ENCODE data around the gene ATOH8.
"Not testable (repeated sequence)": the region's sequence is repeated elsewhere in the genome, so short reads cannot be mapped to it uniquely, and the experiment has no call there.

ATOH8 gene, protein sequence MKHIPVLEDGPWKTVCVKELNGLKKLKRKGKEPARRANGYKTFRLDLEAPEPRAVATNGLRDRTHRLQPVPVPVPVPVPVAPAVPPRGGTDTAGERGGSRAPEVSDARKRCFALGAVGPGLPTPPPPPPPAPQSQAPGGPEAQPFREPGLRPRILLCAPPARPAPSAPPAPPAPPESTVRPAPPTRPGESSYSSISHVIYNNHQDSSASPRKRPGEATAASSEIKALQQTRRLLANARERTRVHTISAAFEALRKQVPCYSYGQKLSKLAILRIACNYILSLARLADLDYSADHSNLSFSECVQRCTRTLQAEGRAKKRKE

DNA sequence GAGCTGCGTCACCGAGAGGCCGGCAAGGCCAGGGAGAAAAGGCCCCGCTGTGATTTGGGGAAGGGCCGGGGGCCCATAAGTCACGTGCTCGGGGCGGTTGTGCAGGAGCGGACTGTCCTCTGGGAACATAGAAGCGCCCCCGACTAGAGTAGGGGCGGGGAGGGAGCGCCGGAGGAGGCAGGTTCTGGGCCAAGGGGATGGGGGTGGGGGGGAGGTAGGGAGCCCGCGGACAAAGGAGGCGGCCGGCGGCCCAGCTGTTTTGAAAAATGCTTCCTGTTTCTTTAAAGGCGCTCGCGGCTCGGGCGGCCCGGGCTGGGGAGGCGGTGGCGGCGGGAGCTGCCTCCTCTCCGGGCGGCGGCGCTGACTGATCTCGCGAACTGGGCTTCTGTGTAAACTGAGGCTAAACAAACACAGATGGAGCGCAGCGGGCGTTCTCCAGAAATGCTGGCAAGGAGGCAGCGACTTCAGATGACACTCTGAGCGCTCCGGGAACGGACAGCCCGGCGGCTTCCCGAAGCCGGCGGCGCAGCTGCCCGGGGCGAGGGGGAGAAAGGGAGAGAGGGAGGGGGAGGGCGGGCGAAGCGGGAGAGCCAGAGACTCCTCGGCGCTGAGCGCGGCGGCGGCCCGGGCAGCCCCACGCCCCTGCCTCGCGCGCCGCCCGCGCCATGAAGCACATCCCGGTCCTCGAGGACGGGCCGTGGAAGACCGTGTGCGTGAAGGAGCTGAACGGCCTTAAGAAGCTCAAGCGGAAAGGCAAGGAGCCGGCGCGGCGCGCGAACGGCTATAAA, at the start of gene ATOH8:
ATOH8 (plus strand) TSS at position 467 of the 788 bp plus-strand sequence; CDS start at position 666, 199 bp downstream.
- no peak for DNase-seq

DNA sequence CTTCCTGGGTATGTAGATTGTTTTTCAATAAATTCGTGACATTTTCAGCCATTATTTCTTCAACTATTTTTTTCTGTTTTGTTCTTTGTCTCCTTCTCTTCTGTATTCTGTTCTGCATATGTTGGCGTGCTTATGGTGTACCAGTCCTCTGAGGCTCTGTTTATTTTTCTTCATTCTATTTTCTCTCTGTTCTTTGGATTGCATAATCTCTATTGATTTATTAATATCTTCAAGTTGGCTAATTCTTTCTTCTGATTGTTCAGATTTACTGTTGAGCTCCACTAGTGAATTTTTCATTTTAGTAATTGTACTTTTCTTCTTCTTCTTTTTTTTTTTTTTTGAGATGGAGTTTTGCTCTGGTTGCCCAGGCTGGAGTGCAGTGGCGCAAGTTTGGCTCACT, 49.8 kb upstream of the ATOH8 start:
- DNase-seq, result no peak

DNA sequence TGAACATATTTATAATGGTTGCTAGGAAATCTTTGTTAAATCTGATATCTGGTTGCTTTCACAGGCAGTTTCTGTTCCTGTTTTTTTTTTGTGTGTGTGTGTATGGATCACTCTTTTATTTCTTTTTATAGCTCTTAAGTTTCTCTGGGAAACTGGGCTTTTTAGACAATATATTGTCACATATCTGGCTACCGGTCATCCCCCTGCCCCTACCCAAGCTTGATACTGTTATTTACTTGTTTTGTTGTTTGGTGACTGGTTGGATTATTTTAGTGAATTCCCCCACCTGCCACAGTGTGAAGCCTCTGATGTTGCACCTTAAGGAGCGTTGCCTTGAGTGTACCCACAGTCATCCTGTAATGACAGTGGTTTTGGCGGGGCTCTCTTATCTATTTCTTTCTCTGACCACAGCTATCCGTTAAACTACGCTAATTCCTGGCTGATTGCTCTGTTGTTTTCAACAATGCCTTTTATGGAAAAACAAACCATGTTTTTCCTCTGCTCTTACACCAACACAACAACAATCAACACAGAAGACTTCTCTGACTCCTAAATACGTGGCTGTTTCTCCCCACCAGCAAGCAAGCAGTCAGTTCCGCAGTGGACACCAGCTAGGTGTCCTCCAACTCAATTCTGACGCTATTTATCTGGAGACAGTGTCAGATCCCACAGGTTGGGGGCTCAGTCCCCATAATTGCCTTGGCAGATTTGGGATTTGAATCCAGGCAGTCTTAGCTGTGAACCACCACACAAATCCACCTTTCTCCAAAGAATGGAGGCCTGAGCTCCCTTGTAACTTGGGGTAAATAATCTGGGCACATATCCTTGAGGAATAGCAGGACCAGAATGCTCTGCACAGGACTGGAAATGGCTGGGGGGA, 48.8 kb upstream of the ATOH8 start:
- no peak for DNase-seq

DNA sequence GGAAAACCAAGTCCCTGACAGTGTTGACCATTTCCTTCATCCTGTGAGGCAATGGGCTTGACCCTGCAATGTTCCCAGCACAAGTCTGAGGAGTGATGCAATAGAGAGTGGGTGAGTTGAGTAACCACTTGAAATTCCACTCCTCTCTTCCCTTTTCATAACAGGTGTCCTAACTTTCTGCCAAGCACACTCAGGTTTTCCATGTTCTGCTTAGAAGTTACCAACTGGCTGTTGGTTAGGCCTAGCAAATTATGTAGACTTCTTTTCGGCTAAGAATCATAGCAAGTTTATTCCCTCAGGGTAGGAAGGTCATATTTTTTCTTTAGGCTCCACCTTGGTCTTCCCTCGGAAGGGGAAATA, 48.1 kb upstream of the ATOH8 start:
- no peak for DNase-seq

DNA sequence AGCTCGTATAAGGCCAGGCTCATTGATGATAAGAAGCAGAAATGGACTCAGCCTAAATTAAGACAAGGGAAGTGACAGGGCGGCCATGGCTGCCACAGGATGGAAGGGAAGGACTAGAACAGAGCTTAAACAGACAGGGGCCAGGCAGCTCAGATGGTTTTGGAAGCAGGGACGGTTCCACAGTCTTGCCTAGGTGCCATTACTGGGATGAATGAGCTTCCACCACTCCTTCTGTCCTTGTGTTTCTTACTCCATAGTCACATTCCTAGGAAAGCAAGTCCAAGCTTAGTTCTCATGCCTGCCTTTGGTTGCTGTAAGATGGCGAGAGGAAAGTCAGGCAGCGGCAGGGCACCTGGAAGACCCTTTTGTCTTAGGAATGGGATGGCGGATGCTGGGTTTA, 47.7 kb upstream of the ATOH8 start:
- DNase-seq, result no peak

DNA sequence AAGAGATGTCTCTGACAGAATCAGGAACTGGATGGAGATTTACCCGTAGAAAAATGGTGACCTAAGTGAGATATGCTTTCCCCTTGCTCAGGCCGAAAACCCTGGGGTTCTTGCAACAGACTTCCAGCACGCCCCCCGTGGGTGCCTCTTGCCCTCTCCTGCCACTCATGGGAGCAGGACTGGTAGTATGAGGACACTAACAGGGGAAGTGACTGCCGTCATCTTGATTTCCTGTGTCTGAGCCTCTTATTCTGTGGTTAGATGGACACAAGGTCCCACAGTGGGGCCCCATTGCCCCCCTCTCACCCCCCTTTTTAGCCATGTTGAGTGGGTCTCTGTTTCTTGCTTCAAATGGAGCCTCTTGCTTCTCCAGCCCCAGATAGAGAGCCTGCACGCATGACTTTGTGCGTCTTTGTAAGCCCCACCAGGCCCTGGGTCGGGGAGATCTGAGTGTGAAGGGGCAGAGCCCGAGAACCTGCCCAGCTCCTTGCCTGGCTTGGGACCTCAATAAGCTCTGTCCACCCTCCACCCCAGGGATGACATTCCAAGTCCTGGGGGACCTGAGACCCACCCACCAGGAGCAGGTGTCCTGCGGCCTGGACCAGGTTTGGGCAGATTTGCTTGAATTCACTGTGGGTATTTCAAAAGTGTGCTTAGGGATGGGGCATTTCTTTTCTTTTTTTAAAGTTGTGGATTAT, 47.0 kb upstream of the ATOH8 start:
- DNase-seq, result no peak

DNA sequence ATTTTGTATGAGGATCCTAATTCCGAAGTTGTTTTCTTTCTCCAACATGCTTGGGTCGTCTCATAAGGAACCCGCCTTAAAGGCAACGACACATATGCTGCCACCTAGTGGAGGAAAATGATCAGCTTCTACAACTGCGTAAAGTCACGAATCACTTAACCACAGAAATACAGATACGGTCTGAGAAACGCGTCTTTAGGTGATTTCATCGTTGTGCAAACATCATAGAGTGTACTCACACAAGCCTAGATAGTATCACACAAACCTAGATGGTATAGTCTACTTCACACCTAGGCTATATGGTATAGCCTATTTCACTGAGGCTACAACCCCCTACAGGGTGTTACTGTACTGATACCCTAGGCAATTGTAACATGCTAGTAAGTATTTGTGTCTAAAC, 46.5 kb upstream of the ATOH8 start:
- peak; percentile 23 for DNase-seq

DNA sequence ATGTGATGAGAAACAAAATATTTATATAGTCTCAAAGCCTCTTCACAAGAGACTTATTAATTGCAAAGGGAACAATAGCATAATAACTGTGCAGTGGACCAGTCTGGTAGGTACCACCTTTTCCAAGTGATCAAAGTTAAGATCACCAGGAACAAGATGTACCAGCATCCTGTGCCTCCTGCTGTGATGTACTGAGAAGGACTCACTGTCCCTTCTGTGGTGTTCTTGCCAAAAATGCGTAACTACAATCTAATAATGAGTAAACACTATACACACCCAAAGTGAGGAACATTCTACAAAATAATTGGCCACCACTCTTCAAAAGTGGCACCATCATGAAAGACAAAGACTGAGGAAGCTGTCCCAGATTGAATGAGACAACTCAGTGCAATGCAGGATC, 45.1 kb upstream of the ATOH8 start:
- no peak for DNase-seq

DNA sequence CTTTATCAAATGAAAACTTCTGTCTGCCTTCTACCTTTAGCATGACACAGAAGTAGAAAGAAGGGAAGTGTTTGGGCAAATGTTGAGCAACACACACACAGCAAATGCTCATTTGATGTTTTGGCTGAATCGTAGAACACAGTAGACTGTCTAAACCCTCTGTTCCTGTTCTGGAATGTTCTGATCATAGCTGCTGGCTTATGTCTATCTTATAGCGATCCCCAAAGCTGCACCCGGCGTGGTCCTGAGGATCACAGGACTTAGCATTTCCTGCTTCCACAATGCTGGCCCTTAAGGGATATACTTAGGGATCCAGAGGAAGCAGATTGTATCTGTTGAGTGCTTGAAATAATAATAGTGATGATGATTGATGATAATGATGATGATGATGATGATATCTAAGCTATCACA, 44.4 kb upstream of the ATOH8 start:
- no peak for DNase-seq

DNA sequence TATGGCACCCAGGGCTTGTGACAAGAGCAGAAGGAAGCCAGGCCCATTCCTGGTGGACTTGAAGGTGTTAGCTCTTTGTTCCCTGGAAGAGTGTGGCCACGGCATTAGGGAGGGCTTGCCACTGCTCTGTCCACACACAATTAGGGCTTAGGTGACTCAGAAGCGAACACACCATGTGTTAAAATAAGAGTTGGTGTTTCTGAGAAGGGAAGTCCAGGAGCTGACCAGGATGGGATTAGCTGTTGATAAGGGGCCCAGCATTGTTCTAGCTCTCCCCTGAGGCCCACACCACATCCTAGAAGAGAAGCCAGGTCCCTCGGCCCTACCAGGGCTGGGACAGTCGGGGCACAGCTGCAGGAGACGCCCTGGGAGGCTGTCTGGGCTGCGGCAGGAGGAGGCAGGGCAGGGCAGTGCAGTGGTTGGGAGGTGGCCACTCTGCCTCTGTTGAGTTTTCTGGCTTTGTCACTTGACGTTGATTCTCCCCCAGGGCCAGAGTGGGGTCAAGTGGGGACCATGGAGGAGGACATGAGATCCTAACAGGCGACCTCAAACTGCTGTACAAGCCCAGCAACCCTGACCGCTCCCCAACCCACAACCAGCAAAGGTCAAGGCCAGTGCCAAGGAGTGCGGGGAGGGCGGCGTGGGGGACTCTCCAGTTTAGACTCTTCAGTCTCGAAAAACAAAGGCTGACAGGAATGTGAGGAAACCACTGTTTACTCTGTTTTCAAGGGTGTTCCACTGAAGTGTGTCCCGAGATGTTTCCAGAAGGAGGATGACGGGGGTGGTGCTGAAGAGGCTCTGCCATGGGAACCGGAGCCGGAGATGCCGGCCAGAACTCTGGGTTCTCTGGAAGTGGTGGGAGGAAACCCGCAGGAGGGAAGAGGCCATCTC, 42.9 kb upstream of the ATOH8 start:
- no peak for DNase-seq

DNA sequence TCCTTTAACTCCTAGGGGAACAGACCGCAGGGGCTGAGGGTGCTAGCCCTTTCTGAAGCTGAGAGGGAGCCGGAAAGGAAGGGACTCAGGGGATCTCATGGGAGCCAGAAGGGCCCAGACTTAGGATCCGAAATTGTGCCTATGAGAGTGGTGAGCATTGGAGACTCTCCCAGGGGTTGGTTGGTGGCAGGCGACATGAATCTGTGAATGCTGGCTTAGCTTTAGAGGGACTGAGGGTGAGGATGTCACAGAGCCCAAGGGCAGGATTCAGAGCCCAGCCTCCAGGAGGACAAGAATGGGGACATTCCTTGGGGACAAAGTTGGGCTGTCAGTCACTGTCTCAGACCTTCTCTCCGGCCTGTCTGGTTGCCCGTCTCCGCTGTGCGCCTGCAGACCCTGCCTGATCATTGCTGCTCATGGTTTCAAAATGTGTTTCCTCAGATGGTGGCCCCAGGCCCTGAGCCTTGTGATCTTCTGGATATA, 42.2 kb upstream of the ATOH8 start:
- DNase-seq, result no peak

DNA sequence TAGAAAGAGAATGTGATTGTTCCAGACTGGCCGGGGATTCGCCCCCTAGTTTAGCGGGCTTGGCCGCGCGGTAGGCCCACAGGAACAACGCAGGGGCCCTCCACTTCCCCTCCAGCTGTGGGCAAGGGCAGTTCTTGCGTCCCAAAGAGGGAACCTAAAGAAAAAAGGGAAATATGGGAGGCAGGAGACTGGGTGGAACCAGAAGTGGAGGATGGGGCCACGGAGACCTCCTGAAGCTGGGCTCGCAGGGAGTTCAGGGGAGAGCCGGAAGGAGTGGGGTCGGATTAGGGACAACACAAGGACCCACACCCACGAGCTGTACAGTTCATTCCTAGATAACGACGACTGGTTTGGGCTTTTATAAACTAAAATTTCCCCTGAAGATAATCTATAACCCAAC, 41.5 kb upstream of the ATOH8 start:
- DNase-seq, result no peak

DNA sequence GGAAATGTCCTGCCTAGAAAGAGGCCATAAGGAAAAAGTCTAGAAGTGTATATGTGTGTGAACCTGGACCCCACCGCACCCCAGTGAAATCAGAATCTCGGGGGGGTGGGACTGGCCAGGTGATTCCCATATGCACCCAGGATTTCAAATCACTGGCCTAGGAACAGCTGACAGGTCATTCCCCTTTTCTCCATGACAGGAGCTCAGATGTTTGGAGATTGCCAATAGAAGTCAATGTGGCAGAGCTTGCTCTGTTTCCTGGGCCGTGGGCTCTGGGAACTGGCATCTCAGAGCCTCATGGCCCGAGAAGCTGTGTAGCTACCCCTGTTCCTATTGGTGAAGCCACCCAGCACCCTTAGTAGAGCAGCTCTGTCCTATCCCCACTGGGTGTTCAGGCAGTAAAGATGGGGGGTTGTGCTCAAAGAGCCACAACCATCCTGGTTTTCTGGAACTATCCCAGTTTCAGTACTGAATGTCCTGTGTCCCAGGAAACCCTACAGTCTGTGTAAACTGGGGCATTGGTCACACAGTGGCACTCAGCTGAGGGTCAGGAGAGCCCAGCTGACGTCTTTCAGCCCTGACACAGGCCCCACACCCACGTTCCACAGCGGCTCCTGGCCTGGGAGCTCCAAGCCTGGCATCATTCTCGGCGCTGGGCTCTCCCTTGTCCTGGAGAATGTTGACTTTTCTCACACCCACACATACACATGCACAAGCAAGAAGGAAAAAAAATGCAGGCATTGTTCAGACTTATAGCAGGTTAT, 40.8 kb upstream of the ATOH8 start:
- DNase-seq, result no peak

DNA sequence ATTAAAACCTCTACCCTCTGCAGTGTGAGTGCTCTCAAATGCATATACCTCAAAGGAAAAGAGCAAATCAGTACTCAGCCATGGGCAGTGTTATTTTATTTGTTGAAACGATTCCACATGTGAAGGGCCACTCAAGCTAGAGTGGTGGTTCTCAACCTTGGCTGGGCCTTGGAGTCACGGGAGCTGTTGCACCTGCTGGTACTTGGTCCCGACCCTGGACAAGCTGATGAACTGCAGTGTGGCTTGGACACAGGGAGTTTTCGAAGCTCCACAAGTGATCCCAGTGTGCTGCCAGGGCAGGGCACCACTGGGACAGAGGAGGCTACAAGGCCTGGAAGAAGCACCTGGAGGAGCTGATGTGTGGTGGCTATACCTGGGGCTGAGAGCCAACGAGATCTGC, 40.0 kb upstream of the ATOH8 start:
- no peak for DNase-seq

DNA sequence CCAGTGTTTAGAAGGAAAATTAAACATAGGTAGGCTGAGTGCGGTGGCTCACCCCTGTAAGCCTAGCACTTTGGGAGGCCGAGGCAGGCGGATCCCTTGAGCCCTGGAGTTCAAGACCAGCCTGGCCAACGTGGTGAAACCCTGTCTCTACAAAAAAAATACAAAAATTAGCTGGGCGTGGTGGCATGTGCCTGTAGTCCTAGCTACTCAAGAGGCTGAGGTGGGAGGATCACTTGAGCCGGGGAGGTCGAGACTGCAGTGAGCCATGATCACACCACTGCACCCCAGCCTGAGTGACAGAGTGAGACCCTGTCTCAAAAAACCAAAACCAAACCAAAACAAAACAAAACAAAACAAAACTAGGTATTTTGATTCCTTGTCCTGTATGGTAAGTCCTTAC, 39.4 kb upstream of the ATOH8 start:
- not testable (repeated sequence) for DNase-seq

DNA sequence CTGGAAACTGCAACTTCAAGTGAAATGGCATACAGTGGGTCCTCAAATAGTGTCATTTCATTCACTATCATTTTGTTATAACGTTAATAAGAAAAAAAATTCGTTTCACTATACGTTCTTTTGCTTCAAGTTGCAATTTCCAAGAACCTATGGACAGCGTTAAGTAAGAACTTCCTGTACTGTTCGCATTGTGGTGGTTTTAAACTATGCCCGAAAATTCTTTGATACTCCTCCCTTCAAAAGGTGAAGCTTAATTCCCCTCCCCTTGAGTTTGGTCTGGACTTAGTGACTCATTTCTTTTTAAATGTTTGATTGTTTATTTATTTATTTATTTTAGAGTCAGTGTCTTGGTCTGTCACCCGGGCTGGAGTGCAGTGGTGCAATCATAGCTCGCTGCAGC, 39.0 kb upstream of the ATOH8 start:
- DNase-seq, result no peak

DNA sequence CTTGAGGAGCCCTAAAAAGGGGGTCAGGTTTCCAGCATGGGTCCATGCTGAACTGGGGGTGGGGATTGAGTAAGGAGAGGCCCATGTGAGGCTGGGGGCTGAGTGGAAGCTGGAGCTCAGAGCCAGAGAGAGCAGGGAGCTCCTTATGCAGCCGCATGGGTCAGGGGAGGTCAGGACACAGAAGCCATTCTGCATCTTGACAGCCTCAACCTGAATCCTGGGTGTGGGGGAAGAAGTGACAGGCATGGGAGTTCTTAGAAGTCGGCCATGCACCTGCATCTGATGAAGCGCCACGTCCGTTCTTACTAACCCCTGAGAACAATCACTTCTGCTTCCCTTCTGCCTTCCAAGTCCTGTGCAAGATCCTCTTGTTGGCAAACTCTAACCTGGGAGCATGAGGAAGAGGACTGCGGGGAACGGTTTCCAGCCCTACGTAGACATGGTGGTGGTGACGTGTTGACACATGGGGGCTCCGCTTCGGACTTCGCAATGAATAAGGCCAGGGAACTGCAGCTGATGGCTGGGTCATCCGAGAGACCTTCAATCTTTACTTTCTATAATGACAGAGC, 37.4 kb upstream of the ATOH8 start:
- no peak for DNase-seq

DNA sequence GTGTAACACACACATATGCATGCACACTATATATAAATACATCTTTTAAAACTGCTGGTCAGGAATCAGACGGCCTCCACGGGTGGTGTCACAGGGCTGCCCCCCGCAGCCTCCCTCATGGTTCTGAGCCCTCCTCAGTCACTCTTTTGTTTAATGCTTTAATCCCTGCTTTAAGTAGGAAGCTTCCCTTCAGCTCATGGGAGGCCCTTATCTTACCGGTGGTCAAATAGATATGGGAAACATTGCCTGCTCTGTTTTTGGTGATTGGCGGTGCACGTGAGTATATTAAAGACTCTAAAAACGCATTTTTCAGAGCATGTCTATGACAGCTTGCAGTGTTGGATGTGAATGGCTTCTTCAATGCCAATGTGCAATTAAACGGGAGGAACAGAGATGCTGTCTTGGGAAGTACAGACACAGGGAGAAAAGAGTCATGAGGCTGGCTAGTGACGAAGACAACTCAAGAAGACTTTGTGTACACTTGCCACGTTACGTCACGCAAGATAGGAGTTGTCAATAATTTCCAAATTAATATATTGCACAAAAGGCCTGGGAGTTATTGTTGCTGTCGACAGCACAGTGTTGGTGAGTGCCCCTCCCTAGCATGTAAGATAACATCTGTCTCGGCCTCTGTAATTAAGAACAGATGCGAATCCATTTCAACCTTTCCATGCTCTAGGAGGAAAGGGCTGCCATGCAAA, 36.3 kb upstream of the ATOH8 start:
- no peak for DNase-seq

DNA sequence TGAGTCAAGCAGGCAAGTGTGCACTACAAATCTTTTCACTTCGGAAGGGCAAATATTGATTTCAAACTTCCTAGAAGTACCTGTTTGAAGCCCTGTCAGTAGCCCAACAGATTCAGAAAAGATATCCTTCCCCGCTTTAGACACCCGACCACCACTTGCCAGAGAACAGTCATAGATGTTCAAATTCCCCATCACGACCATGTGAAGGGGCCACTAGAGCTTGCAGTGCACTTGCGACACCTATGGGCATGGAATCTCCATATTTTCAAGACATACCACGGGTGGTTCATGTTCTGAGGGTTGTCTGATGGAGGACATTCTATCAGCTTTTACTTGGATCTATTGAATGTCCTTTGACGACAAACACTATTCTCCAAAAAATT, 35.8 kb upstream of the ATOH8 start:
- no peak for DNase-seq

All from NCI-H1417 treated with DMSO at 0.1 percent for 48 hours (cell line).